Vagina (tissue), 2 donors: ENCODE data around the gene SPAST.

ENCODE experiments used
- POLR2A ChIP-seq, 2 donors: fragments of 450-650 bp; IDR thresholded peaks; one replicate each; pipeline ENCODE4 v1.6.1; 2017; ENCODE audit warnings: antibody characterized with exemption in 2 of 2, mild to moderate bottlenecking in 2 of 2, moderate library complexity in 2 of 2
- TF ChIP-seq, protein P1 (sequence below), 3 experiments: fragments of 450-650 bp in 2 of 3; fragments of 200-600 bp in 1 of 3; sonication (generic) in 1 of 3; IDR thresholded peaks; one replicate each; pipeline ENCODE4 v1.5.1; 2017 to 2019; ENCODE audit warnings: antibody characterized with exemption in 3 of 3, mild to moderate bottlenecking in 2 of 3, moderate library complexity in 2 of 3

- TF ChIP-seq, protein P1, sequence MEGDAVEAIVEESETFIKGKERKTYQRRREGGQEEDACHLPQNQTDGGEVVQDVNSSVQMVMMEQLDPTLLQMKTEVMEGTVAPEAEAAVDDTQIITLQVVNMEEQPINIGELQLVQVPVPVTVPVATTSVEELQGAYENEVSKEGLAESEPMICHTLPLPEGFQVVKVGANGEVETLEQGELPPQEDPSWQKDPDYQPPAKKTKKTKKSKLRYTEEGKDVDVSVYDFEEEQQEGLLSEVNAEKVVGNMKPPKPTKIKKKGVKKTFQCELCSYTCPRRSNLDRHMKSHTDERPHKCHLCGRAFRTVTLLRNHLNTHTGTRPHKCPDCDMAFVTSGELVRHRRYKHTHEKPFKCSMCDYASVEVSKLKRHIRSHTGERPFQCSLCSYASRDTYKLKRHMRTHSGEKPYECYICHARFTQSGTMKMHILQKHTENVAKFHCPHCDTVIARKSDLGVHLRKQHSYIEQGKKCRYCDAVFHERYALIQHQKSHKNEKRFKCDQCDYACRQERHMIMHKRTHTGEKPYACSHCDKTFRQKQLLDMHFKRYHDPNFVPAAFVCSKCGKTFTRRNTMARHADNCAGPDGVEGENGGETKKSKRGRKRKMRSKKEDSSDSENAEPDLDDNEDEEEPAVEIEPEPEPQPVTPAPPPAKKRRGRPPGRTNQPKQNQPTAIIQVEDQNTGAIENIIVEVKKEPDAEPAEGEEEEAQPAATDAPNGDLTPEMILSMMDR (IDR thresholded peaks at IDR 0.05), result no peak
- TF ChIP-seq POLR2A (IDR thresholded peaks at IDR 0.05), result no peak
Measured at GRCh38 chr2:32061430-32061829, 1.9 kb upstream of the SPAST start.
